ENCODE data around the gene MAP3K21. TPM values are rescaled to one million over a fixed set of nuclear protein-coding genes. Genes with fewer than 3 reads are reported as not detected.

MAP3K21 gene
- total and polyA plus RNA-seq, 2 of the 8 experiments (the other 6 are each of a cell fraction or from before 2014, with no cell fraction given): 21.2 to 21.8 TPM

- TF ChIP-seq BCL11A (IDR thresholded peaks at IDR 0.05; ENCODE audit: low read depth in 2 of 2, low read length in 2 of 2): no peak
These were observed 58.8 kb downstream of the MAP3K21 start (continued) for GRCh38 chr1:233386336-233386735.

Measured in H1 (cell line).